GM12874 (cell line): ENCODE results near the gene STK4.

Source experiments
- TF ChIP-seq, protein P1 (sequence below): IDR thresholded peaks from 2 replicates; pipeline ENCODE4 v1.5.1; 2011; ENCODE audit warnings: low read depth, mild to moderate bottlenecking, control low read depth, low read length, moderate library complexity; ENCODE audit not compliant: insufficient read depth

STK4 gene

DNA sequence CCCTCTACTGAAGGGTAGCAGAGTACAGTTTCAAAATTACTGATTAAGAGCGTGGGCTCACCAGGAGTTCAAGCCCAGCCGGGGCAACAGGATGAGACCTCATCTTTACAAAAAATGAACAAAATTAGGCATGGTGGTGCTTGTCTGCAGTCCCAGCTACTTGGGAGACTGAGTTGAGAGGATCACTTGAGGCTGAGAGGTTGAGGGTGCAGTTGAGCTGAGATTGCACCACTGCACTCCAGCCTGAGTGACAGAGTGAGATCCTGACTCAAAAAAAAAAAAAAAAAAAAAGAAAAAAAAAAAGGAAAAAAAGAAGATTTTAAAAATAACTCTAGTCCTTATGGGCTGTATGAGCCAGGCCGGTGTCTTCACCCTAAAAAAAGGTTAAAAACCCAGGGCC is 37.7 kb upstream of the STK4 start:
- TF ChIP-seq, protein P1, sequence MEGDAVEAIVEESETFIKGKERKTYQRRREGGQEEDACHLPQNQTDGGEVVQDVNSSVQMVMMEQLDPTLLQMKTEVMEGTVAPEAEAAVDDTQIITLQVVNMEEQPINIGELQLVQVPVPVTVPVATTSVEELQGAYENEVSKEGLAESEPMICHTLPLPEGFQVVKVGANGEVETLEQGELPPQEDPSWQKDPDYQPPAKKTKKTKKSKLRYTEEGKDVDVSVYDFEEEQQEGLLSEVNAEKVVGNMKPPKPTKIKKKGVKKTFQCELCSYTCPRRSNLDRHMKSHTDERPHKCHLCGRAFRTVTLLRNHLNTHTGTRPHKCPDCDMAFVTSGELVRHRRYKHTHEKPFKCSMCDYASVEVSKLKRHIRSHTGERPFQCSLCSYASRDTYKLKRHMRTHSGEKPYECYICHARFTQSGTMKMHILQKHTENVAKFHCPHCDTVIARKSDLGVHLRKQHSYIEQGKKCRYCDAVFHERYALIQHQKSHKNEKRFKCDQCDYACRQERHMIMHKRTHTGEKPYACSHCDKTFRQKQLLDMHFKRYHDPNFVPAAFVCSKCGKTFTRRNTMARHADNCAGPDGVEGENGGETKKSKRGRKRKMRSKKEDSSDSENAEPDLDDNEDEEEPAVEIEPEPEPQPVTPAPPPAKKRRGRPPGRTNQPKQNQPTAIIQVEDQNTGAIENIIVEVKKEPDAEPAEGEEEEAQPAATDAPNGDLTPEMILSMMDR = no peak

DNA sequence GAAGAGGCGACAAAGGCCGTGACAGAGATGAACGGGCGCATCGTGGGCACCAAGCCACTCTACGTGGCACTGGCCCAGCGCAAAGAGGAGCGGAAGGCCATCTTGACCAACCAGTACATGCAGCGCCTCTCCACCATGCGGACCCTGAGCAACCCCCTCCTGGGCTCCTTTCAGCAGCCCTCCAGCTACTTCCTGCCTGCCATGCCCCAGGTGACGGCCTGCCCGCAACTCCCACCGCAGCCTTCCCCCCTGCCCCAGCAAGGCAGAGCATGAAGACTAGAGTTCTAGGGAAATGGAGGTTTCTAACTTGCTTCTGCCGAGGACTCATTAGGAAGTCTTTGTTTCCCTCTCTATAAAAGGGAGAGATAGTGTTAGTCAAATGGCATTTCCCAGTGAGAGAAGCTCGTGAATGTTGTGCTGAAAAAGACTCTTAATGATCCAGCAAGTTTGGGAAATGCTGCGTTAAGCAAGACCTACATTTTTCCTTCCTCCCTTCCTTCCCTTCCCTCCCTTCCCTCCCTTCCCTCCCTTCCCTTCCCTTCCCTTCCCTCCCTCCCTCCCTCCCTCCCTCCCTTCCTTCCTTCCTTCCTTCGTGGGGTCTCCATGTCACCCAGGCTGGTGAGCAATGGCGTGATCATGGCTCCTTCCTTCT is 35.7 kb upstream of the STK4 start:
- TF ChIP-seq, protein P1 = no peak

- TF ChIP-seq, protein P1 = no peak
Observed at GRCh38 chr20:44931911-44932310, 34.4 kb upstream of the STK4 start.

DNA sequence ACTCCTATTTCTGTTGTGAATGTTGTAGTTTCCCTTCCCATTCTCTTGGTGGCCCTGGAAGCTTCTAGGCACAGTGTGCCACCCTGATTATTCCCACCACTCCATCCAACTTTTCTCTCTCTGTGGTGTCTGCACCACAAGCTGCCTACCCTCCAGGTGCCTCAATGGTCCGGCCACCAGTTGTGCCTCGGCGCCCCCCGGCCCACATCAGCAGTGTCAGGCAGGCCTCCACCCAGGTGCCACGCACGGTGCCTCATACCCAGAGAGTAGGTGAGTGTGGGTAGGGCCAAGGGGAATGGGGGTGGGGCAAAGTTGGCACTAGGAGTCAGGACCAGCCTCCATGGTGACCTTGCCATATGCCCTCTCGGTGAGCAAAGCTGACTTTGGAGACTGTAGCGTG is 33.4 kb upstream of the STK4 start:
- TF ChIP-seq, protein P1 = no peak

DNA sequence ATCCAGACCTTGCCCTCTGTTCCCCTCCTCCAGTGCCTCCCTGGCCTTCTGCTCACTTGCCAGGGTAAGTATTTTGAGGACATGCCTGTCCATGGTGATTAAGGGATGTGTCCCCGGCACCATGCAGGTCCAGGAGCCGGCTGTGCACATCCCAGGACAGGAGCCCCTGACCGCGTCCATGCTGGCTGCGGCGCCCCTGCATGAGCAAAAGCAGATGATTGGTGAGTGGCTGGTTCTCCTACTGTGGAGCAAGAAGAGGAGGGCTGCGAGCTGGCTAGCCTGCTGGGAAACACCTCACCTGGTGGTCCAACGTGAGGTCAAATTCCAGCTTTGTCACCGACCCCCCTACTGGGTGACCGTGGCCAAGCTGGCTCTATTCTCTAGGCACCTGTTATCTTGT is 29.8 kb upstream of the STK4 start:
- TF ChIP-seq, protein P1 = no peak

GRCh38 chr20:44938637-44939036 is 27.7 kb upstream of the STK4 start:
- TF ChIP-seq, protein P1 = no peak

- TF ChIP-seq, protein P1 = no peak
Observed at GRCh38 chr20:44941120-44941691, 25.1 kb upstream of the STK4 start.
